ENCODE data around the gene ANKRD11. TPM values are rescaled to one million over a fixed set of nuclear protein-coding genes. Genes with fewer than 3 reads are reported as not detected.
"Not testable (repeated sequence)": the region's sequence is repeated elsewhere in the genome, so short reads cannot be mapped to it uniquely, and the experiment has no call there.

ANKRD11 gene
- polyA plus RNA-seq, 4 donors = 82.9 to 111 (median 91.2) TPM

DNA sequence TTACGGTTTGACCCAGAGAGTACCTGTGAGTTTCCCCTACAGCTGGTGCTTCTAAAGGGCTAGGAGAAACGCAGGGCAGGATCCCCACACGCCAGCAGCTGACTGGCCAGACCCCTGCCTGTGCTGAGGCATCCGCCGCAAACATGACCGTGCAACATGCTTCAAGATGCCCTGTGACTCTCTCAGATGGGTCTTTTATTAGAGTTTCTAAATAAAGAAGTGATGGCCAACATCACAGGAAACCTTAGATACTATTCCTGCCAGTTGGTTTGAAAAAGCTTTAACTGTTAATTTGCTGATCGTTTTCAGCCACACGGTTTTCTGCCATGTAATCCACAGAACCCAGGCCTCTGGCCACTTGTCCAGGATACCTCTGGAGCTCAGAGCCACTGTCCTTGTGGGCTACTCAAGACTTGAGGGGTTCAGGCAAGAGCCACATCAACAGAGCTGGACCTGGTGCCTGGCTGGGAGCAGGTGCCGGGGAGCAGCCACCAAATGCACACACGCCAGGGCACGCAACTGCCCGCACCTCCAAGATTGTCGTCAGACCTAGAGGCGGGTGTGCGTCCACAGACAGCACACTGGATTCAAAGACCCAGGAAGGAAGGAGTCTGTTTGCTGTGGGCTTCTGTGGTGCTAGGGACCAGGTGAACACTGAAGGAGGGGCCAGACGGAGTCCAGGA, 154.4 kb downstream of the ANKRD11 start:
- no peak for DNase-seq (ENCODE audit: low read depth in 4 of 4, low spot score in 3 of 4)

- no peak for DNase-seq (ENCODE audit: low read depth in 4 of 4, low spot score in 3 of 4)
Measured at GRCh38 chr16:89334988-89335802, 155.2 kb downstream of the ANKRD11 start.

DNA sequence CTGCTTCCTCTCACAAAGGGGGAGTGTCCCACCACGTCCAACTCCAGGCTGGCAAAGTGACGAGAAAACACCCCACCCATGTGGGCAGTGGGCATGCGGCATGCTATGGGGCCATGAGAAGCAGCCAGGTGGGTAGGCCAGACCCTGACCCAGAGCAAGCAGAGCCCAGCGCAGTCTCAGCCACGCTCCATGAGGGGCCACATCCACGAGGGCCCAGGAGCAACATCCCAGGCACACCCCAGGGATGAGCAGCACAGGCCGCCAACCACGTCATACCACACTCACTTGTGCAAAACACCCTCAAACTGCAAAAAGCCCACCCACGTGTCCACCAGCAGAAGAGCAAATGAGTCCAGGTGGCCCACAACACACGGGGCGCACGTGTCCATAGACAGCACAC, 155.9 kb downstream of the ANKRD11 start:
- no peak for DNase-seq (ENCODE audit: low read depth in 4 of 4, low spot score in 3 of 4)

DNA sequence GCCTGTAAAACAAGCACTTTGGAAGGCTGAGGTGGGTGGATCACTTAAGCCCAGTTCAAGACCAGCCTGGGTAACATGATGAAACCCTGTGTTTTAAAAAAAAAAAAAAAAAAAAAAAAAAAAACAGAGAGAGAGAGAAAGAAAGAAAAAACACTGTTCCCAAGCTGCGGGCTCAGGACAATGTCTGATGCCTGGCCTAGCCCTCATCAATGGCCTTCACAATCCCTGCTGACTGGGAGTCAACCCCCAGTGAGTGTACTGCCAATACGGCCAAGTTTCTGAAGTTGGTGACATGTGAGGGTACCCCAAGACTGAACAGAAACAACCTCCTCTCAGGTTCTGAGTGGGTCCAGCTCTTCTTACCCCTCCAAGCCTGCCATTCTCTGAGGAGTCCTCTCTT, 156.3 kb downstream of the ANKRD11 start:
- no peak for DNase-seq (ENCODE audit: low read depth in 4 of 4, low spot score in 3 of 4)

- DNase-seq (ENCODE audit: low read depth in 4 of 4, low spot score in 3 of 4) = not testable (repeated sequence)
Measured at GRCh38 chr16:89333401-89334001, 156.9 kb downstream of the ANKRD11 start.

DNA sequence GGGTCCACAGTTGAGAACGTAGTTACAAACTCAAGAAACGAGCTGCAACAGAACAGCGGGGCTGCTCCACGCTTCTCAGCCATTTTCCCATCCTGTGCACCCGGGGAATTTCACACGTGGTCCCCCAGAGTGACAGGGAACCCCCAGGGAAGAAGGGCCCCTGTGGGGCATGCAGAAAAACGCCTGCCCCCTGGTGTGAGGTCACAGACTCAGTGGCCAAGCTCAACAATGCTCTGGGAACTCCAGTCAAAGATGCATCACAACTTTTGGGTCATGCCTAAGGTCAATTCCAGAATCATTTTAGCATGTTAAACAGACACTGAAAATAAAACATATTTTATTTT, 157.5 kb downstream of the ANKRD11 start:
- DNase-seq (ENCODE audit: low read depth in 4 of 4, low spot score in 3 of 4) = no peak

DNA sequence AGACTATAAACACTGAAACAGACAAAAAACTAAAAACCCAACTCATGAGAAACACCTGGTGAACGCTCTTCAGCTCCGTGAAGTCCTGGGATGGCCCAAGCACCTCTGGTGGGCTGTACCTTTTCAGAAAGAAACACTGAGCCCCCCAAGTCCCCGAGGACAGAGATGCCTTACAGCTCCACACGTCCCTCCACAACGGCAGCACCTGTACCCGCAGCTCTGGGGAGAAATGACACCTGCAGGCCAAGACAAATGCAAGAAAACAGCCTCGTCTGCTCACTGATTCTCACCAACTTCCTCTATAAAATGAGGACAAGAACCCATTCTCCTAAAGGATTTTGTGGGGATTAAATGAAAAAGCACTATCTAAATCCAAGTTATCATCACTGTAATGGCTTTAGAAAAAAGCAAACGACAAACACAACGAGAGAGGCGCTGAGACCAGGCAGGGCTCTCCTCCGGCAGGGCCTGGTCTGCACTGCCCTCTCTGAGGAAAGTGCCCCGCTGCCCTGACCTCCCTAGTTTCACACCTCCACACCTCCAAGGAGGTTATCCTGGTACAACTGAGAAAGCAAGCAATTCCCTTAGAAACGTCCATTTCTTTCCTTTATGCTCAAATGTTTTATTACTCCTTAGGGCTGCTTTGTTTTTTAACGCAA, 158.0 kb downstream of the ANKRD11 start:
- DNase-seq (ENCODE audit: low read depth in 4 of 4, low spot score in 3 of 4) = no peak

DNA sequence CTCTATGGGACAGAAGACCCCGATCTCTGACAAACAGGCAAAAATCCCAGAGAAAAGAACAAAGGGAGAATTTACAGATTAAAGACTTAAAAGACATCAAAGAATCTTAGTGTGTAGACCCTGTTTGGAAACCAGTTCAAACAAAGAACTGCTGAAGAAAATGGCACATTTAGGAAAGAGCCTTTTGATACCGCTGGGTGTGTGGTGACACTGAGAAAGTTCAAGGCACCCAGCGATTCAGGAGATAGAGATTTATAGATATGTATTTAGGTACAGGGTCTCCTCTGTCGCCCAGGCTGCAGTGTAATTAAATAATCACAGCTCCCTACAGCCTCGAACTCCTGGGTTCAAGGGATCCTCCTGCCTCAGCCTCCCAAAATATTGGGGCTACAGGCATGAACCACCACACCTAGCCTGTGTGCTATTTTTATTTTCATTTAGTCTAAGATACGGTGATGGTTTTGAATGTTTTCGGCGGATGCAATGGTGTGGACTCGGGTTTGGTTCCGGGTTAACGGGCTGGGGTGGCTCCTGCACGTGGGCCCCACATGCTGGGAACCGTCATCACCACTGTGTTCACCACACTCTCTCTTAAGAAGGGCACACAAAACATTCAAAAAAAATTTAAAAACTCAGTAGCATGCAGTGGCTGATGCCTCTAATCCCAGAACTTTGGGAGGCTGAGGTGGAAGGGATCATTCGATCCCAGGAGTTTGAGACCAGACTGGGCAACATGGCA, 158.8 kb downstream of the ANKRD11 start:
- DNase-seq (ENCODE audit: low read depth in 4 of 4, low spot score in 3 of 4) = no peak

GRCh38 chr16:89330177-89330856, 160.0 kb downstream of the ANKRD11 start:
- DNase-seq (ENCODE audit: low read depth in 4 of 4, low spot score in 3 of 4) = no peak

DNA sequence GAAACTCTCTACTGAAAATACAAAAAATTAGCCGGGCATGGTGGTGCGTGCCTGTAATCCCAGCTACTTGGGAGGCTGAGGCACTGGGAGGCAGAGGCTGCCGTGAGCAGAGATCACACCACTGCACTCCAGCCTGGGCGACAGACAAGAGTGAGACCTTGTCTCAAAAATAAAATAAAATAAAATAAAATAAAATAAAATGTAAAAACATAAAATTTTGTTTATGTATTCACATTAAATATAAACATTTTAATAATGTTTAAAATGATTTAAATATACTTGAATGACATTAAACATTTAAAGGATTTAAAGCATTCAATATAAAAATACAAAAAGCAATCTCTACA, 160.6 kb downstream of the ANKRD11 start:
- DNase-seq (ENCODE audit: low read depth in 4 of 4, low spot score in 3 of 4) = not testable (repeated sequence)

DNA sequence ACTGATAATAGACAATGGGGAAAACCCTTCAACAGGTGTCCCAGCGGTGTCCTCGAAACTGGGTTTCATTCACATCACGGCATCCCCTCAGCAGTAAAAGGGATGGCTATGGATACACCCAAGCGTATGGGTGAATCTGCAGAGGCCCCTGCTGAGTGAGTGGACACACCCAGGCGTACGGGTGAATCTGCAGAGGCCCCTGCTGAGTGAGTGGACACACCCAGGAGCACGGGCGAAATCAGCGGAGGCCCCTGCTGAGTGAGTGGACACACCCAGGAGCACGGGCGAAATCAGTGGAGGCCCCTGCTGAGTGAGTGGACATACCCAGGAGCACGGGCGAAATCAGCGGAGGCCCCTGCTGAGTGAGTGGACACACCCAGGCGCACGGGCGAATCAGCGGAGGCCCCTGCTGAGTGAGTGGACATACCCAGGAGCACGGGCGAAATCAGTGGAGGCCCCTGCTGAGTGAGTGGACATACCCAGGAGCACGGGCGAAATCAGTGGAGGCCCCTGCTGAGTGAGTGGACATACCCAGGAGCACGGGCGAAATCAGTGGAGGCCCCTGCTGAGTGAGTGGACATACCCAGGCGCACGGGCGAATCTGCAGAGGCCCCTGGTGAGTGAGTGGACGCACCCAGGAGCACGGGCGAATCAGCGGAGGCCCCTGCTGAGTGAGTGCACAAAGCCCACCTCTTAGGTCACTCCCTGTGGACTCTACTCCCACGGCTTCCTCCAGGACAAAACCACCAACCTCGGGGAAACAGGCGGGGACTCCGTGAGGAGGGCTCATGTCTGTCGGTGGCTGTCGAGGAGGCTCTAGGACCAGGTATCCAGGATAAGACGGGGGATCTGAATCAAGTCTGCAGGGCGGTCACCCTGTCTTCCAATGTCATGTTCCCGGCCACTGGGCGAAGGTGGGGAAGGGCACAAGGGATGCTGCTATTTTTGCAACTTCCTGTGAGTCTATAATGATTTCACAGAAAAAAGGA, 161.7 kb downstream of the ANKRD11 start:
- not testable (repeated sequence) for DNase-seq (ENCODE audit: low read depth in 4 of 4, low spot score in 3 of 4)

DNA sequence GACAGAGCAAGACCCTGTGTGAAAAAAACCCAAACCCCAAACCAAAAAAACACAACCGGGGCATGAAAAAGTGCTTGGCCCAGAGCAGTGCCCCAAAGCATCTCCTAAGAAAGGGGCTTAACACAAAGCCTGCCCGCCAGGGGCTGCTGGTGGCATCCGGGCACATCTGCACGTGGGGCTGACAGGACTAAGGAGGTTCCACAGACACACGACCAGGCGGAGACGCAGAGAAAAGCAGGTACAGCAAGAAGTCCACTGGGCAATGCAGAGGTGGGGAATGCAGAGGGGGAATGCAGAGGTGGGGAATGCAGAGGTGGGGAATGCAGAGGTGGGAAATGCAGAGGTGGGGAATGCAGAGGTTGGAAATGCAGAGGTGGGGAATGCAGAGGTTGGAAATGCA, 163.6 kb downstream of the ANKRD11 start:
- DNase-seq (ENCODE audit: low read depth in 4 of 4, low spot score in 3 of 4) = no peak

- DNase-seq (ENCODE audit: low read depth in 4 of 4, low spot score in 3 of 4) = no peak
Measured at GRCh38 chr16:89325861-89326471, 164.4 kb downstream of the ANKRD11 start.

- no peak for DNase-seq (ENCODE audit: low read depth in 4 of 4, low spot score in 3 of 4)
Measured at GRCh38 chr16:89324056-89325010, 166.0 kb downstream of the ANKRD11 start.

- DNase-seq (ENCODE audit: low read depth in 4 of 4, low spot score in 3 of 4) = no peak
Measured at GRCh38 chr16:89323120-89323960, 167.0 kb downstream of the ANKRD11 start.

DNA sequence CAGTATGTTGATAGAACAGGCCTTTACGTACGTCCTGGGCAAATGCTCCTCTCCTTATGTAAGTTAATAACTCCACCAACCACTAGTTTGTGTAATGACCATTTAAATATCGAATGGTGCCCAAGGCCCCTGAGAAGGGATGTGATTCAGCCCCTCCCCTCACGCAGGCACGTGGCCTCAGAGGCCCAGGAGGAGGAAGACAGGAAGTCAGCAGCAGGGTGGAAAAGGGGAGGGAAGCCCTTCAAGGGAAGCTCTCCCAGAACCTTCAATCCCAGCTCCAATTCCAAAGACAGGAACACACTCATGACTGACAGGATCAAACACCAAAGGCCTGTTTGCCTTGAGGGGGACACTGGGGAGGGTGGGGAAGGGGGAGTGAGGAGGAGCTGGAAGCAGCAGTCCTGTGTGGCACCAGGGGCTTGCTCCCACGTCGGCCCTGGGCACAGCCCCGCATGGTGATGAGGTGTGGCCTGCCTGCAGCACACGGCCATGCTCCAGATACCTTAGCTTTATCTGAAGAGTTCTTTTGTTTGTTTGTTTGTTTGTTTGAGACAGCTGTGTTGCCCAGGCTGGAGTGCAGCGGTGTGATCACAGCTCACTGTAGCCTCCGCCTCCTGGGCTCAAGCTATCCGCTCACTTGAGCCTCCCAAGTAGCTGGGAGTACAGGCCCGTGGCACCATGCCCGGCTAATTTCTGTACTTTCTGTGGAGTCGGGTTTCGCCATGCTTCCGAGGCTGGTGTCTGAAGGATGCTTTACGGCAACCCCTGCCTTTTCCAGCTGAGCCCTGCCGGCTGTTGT, 167.8 kb downstream of the ANKRD11 start:
- DNase-seq (ENCODE audit: low read depth in 4 of 4, low spot score in 3 of 4) = no peak

Measured in left renal pelvis (tissue), 4 donors.